H1 (cell line): ENCODE measurements around the gene RALGDS. TPM values are rescaled to one million over a fixed set of nuclear protein-coding genes. Genes with fewer than 3 reads are reported as not detected.

Experiments
- ASH2L ChIP-seq: fragments of 200-600, 300-600 bp; sonication (generic); IDR thresholded peaks from one replicate; pipeline ENCODE4 v1.7.1; 2017; ENCODE audit warnings: low read length
- CEBPB ChIP-seq: IDR thresholded peaks from 2 replicates; pipeline ENCODE4 v1.6.1; 2012; ENCODE audit warnings: low read depth, low read length
- CHD7 ChIP-seq: fragments of 300-600 bp; sonication (generic); IDR thresholded peaks from 2 replicates; pipeline ENCODE4 v1.7.1; 2012; ENCODE audit warnings: low read length, moderate library complexity, mild to moderate bottlenecking, inconsistent platforms; ENCODE audit not compliant: insufficient replicate concordance
- FOSL1 ChIP-seq: IDR thresholded peaks from 2 replicates; pipeline ENCODE4 v1.6.1; 2011; ENCODE audit warnings: mild to moderate bottlenecking, low read depth, low read length, moderate library complexity; ENCODE audit not compliant: insufficient read depth
- SP4 ChIP-seq: IDR thresholded peaks from 2 replicates; pipeline ENCODE4 v1.6.1; 2012; ENCODE audit warnings: low read length, inconsistent platforms
- YY1 ChIP-seq: IDR thresholded peaks from 2 replicates; pipeline ENCODE4 v1.6.1; 2011; ENCODE audit warnings: low read depth, mild to moderate bottlenecking, low read length
- polyA plus RNA-seq, 7 experiments: library from polyadenylated mRNA; depleted of rRNA in 3 of 7; stranded (reverse) in 5 of 7; unstranded in 2 of 7; fragments of >200 nt in 5 of 7; fragments of 200-250 nt in 2 of 7; gene quantifications; 1 replicate in 5 of 7; 2 replicates in 1 of 7; 4 replicates in 1 of 7; pipeline versions ENCODE4 v1.2.1 to v1.2.3, GENCODE V29; 2011 to 2013; ENCODE audit warnings: missing spikeins in 2 of 7, mixed read lengths in 2 of 7
- total RNA-seq: library from RNA; stranded (reverse); fragmentation: NEBNext Ultra II Directional; extraction: Animal tissue kit (Norgen Biotek cat#: 25700); gene quantifications from 2 replicates; pipeline ENCODE4 v1.2.1, GENCODE V29; 2021

Gene RALGDS
- total and polyA plus RNA-seq, 2 of the 8 experiments (the other 6 are each of a cell fraction or from before 2014, with no cell fraction given) = 14.5 to 25.5 TPM

GRCh38 chr9:133163504-133164172 lies 42.6 kb upstream of the RALGDS start, which contains the start of gene GBGT1 (continued):
- no peak for TF ChIP-seq CEBPB
- no peak for TF ChIP-seq YY1
- no peak for TF ChIP-seq FOSL1
- TF ChIP-seq ASH2L = peak; percentile 15
- no peak for TF ChIP-seq SP4
- TF ChIP-seq CHD7 = no peak
